Esophagus (tissue), 2 donors: ENCODE results near the gene DCAF12. TPM values are rescaled to one million over a fixed set of nuclear protein-coding genes. Genes with fewer than 3 reads are reported as not detected.

Experiments used
- H3K27ac ChIP-seq, 2 donors: one replicate each; pipeline ENCODE4 v1.5.1; 2013; ENCODE audit warnings: low read depth in 2 of 2, mild to moderate bottlenecking in 2 of 2, inconsistent platforms in 1 of 2, low read length in 1 of 2, moderate library complexity in 1 of 2
- H3K27me3 ChIP-seq, 2 donors: one replicate each; pipeline ENCODE4 v1.6.1; 2013; ENCODE audit warnings: low read length in 2 of 2, control low read depth in 1 of 2, mild to moderate bottlenecking in 1 of 2; ENCODE audit not compliant: insufficient read depth in 2 of 2, control insufficient read depth in 1 of 2
- H3K36me3 ChIP-seq, 2 donors: one replicate each; pipeline ENCODE4 v1.6.1; 2013; ENCODE audit warnings: low read length in 1 of 2; ENCODE audit not compliant: control insufficient read depth in 2 of 2, insufficient read depth in 2 of 2
- H3K4me1 ChIP-seq, 2 donors: one replicate each; pipeline ENCODE4 v1.6.1; 2013; ENCODE audit warnings: low read length in 1 of 2; ENCODE audit not compliant: control insufficient read depth in 2 of 2, insufficient read depth in 2 of 2
- H3K4me3 ChIP-seq, 2 donors: one replicate each; pipeline ENCODE4 v1.5.1; 2013; ENCODE audit warnings: low read length in 2 of 2, mild to moderate bottlenecking in 2 of 2, low read depth in 1 of 2, moderate library complexity in 1 of 2
- H3K9me3 ChIP-seq, 2 donors: one replicate each; pipeline ENCODE4 v1.6.1; 2013; ENCODE audit warnings: mild to moderate bottlenecking in 2 of 2, low read depth in 1 of 2, low read length in 1 of 2, moderate library complexity in 1 of 2; ENCODE audit not compliant: control insufficient read depth in 2 of 2, insufficient read depth in 1 of 2
- WGBS, 2 donors: extraction: QIAGEN DNeasy Blood & Tissue Kit; methylation state at CpG; one replicate each; pipeline ENCODE4 v1.1.7; 2013; 5-methylcytosine and 5-hydroxymethylcytosine counted together
- polyA plus RNA-seq, 2 donors: library from polyadenylated mRNA; stranded (reverse); fragments of 200-250 nt; gene quantifications; one replicate each; pipeline ENCODE4 v1.2.3, GENCODE V29; 2013
- donor health status: healthy with polysubstance abuse.
- donor health status: Bipolar disorder and iron deficiency.

DCAF12 gene
- polyA plus RNA-seq, 2 donors, result 19.6 to 22.8 TPM

DNA sequence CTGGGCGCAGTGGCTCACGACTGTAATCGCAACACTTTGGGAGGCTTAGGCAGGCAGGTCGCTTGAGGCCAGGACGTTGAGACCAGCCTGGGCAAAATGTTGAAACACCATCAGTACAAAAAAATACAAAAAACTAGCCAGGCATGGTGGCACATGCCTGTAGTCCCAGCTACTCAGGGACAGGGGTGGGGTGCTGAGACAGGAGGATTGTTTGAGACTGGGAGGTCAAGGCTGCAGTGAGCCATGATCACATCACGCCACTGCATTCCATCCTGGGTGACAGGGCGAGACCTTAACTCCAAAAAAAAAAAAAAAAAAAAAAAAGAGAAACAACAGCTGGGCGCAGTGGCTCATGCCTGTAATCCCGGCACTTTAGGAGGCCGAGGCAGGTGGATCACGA is 23.7 kb downstream of the DCAF12 start:
- WGBS, 2 donors, result 84 to 93% methylated on average over 11 of the region's 11 CpGs
- no peaks in the 10 kb centered on the region for H3K27me3 ChIP-seq
- no peak overlapping the region for H3K4me3 ChIP-seq
- no peaks in the 10 kb centered on the region for H3K4me1 ChIP-seq
- H3K9me3 ChIP-seq, result no peaks in the 10 kb centered on the region
- H3K27ac ChIP-seq, result no peak overlapping the region
- H3K36me3 ChIP-seq, result peaks cover 27 to 28% of the 10 kb centered on the region in 2 donors

DNA sequence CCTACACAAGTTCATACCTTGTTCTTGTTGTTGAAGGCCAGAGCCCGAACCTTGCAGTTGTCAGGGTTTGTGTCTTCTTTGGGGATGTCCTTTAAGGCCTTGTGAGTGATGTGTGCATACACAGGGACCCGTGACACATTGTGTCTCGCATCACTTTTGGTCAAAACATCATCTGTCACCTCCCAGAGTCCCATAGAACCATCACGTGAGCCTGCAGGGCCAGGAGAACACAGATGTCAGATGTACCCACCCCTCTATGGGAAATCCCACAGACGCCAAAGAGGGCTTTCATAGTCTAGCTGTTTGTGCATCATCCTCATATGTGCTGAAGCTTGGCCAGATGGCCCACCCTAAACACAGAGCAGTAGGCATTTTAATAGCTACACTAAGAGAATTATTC is 28.2 kb downstream of the DCAF12 start:
- H3K36me3 ChIP-seq, result peaks cover 16 to 28% of the 10 kb centered on the region in 2 donors
- no peaks in the 10 kb centered on the region for H3K4me1 ChIP-seq
- no peak overlapping the region for H3K4me3 ChIP-seq
- H3K27ac ChIP-seq, result no peak overlapping the region
- no peaks in the 10 kb centered on the region for H3K27me3 ChIP-seq
- 82 to 86% methylated on average over 5 of the region's 5 CpGs for WGBS, 2 donors
- H3K9me3 ChIP-seq, result no peaks in the 10 kb centered on the region

DNA sequence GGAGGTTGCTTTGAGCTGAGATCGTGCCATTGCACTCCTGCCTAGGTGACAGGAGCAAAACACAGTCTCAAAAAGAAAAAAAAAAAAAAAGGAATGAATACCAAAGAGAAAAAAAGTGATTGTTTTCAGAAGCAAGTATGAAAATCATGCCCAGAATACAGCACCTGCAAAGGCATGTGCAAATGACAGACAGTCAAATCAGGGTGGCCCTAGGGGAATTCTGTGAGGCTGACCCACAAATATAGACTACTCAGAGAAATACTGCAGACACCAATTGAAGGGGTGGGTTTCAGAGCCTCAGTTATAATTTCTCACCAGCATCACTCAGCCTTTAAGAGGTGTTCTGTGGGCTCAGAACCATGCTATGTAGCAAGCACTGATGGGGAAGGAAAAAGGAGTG is 28.6 kb downstream of the DCAF12 start:
- Histone ChIP-seq H3K4me1 (no peaks in the 10 kb centered on the region), H3K4me3 (no peak overlapping the region), H3K27me3 (no peaks in the 10 kb centered on the region), H3K27ac (no peak overlapping the region), H3K9me3 (no peaks in the 10 kb centered on the region), H3K36me3 (peaks cover 19 to 29% of the 10 kb centered on the region in 2 donors)
- WGBS, 2 donors, result 93 to 100% methylated on average over 1 of the region's 1 CpG

DNA sequence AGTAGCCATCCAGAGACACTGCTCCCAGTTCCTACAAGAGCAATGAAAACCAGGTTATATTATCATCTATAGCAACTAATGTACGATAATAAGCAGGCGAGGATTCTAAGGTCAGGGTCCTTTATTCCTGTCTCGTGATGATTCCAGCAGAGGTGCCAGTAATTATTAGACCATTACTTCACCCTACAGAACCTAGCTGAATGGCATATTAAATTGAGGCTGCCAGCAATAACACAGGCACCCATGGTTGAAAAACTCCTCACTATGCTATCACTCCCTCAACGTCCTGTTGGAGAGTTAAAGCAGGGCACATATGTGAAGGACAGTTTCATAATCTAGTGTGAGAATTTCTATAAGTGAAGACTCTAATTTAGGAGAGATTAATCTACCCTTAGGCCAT is 29.7 kb downstream of the DCAF12 start:
- peaks cover 19 to 24% of the 10 kb centered on the region in 2 donors for H3K36me3 ChIP-seq
- no peak overlapping the region for H3K27ac ChIP-seq
- no peaks in the 10 kb centered on the region for H3K9me3 ChIP-seq
- no peaks in the 10 kb centered on the region for H3K4me1 ChIP-seq
- no peaks in the 10 kb centered on the region for H3K27me3 ChIP-seq
- H3K4me3 ChIP-seq, result no peak overlapping the region
- 92 to 93% methylated on average over 4 of the region's 4 CpGs for WGBS, 2 donors

DNA sequence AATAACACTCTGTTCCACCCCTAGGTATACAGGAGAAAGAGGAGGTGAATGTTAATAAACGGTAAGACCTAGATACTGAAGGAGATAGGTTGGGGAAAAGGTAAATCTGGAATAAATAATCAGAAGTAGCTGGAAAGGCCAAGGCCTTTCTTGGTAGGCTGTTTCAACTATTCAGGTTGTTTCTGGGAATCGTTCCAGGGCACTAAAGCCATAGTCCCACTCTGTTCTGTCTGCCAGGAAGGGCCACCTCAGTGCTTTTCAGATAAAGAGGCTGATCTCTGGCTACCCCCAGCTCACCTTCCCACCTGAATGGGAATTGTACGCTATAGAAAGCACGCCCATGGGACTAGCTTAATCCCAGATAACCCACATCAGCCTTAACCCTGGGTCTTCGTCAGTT is 32.9 kb downstream of the DCAF12 start:
- no peaks in the 10 kb centered on the region for H3K9me3 ChIP-seq
- WGBS, 2 donors, result 83 to 93% methylated on average over 5 of the region's 5 CpGs
- H3K4me3 ChIP-seq, result no peak overlapping the region
- no peaks in the 10 kb centered on the region for H3K27me3 ChIP-seq
- peaks cover 16 to 32% of the 10 kb centered on the region in 2 donors for H3K36me3 ChIP-seq
- H3K27ac ChIP-seq, result no peak overlapping the region
- H3K4me1 ChIP-seq, result no peaks in the 10 kb centered on the region

DNA sequence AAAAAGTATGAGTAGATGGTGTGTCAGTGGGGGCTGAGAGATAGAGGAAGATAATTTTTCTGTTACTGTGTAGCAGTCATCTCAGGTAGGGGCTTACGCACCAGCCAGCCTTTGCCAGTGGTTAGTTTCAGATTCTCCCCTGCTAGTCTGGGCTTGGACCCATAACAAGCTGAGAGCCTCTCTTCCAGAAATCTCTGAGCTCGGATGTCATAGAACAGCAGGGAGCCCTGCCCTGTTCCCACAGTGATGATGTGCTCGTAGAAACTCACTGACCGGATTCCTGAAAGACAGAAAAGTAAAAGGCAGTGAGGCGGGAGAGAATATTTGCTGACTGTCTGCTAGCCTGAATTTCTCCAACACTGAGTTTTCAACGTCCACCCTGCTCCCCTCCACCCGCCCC is 37.2 kb downstream of the DCAF12 start:
- peaks cover 0 to 2% of the 10 kb centered on the region in 2 donors for H3K4me1 ChIP-seq
- no peak overlapping the region for H3K27ac ChIP-seq
- no peaks in the 10 kb centered on the region for H3K27me3 ChIP-seq
- H3K9me3 ChIP-seq, result no peaks in the 10 kb centered on the region
- WGBS, 2 donors, result 89 to 90% methylated on average over 7 of the region's 7 CpGs
- peaks cover 15 to 37% of the 10 kb centered on the region in 2 donors for H3K36me3 ChIP-seq
- H3K4me3 ChIP-seq, result no peak overlapping the region

DNA sequence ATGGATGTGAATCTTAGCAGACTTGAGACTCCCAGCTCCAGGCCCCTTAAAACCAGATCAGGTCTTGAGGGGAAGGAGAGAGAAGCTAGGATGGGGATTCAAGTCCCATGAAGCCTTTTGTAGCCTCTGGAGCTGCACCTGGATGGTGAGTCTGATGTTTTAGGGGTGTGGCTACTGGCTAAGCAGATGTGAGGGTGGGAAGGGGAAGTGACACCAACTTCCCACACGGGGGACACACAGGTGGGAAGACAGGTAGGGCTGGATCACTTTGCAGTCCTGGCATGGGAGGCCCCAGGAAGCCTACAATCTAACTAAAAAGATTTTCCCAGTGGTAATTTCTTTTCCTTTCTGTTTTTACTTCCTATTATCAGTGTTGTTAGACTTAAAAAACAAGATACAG is 39.1 kb downstream of the DCAF12 start:
- Histone ChIP-seq H3K27ac (no peak overlapping the region), H3K9me3 (no peaks in the 10 kb centered on the region), H3K27me3 (no peaks in the 10 kb centered on the region), H3K4me3 (no peak overlapping the region), H3K36me3 (peaks cover 11 to 27% of the 10 kb centered on the region in 2 donors), H3K4me1 (peaks cover 0 to 2% of the 10 kb centered on the region in 2 donors)
- WGBS, 2 donors, result 21 to 22% methylated on average over 1 of the region's 1 CpG

DNA sequence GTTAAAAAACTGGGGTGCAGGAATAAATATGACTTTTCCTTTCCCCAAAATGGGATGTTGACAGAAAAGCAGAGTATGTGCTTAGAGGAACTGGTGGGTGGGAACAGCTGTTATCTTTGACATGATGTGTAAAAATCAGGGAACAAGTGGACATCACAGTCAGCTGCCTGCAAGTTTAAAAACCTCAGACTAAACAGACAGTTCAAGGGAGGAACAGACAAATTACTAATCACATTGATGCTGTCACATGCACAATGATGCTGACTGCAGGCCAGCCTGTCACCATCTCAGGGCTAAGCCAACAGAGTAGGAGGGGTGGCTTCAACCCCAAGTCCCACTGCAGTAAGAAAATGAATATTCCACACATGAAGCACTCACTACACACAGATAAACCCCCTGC is 39.6 kb downstream of the DCAF12 start:
- Histone ChIP-seq H3K4me1 (peaks cover 0 to 2% of the 10 kb centered on the region in 2 donors), H3K9me3 (no peaks in the 10 kb centered on the region), H3K36me3 (peaks cover 11 to 27% of the 10 kb centered on the region in 2 donors), H3K4me3 (no peak overlapping the region), H3K27me3 (no peaks in the 10 kb centered on the region), H3K27ac (no peak overlapping the region)

DNA sequence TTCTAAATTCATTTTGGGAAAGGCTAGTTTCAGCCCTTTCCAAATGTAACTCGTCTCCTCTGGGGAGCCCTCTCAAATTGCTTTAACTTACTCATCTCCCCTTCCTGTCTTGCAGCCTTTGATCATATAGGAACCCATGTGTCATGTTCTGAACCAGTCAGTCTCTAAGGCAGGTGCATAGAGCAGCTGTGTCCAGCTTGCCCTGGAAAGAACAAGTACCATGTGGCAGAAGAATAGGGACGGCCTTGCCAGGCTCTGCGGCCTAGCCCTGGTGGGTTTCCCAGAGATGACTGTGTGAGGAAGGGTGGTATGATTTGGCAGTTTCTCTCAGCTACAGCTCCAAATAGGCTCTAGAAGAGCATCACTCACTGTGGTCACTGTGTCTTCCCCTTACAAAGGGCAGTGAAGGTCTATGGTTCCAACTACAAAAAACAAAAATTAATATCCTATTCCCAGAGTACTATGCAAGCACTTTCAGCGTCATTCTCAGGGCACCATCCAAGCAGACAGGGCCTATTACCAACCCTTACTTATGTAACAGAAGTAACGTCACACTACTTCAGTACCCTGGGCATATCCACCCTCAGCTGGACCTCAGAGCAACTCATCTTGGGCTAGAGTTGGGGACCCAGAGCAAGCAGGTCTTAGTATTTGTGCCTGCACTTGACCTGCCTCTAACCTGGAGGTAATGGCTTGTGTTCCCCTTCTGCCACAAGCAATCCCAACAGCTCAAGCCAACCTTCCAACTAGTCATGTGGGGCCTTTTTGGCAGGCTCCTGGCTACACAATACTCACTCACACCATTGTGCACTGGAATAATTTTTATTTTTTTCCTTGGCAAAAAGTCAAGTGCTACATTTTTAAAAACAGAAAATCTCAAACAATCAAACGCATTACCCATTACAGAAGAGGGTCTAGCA is 40.7 kb downstream of the DCAF12 start:
- 84 to 89% methylated on average over 6 of the region's 6 CpGs for WGBS, 2 donors
- H3K4me3 ChIP-seq, result no peak overlapping the region
- no peaks in the 10 kb centered on the region for H3K27me3 ChIP-seq
- H3K9me3 ChIP-seq, result no peaks in the 10 kb centered on the region
- H3K36me3 ChIP-seq, result peaks cover 11 to 27% of the 10 kb centered on the region in 2 donors
- H3K4me1 ChIP-seq, result peaks cover 0 to 2% of the 10 kb centered on the region in 2 donors
- no peak overlapping the region for H3K27ac ChIP-seq

DNA sequence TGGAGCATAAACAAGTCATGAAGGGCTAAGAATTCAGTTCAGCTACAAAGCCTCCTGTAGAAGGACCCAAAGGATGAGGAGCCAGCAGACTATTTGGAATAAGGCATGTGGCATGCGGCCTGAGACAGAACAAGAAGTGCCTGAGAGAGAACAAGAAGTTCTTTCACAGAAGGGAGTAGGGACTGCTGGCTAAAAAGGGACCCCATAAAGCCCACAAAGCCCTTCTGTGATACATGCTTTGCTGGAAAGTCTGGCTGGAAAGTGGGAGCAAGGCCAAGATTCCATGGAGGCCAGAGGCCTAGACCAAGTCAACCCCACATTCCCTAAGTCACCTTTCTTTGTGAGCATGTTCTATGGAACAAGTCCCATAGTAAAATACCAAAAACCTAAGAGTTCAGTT is 41.9 kb downstream of the DCAF12 start:
- no peak overlapping the region for H3K27ac ChIP-seq
- no peaks in the 10 kb centered on the region for H3K27me3 ChIP-seq
- H3K4me3 ChIP-seq, result no peak overlapping the region
- no peaks in the 10 kb centered on the region for H3K9me3 ChIP-seq
- peaks cover 0 to 2% of the 10 kb centered on the region in 2 donors for H3K4me1 ChIP-seq
- 25 to 27% methylated on average over 1 of the region's 1 CpG for WGBS, 2 donors
- peaks cover 11 to 24% of the 10 kb centered on the region in 2 donors for H3K36me3 ChIP-seq
